ENCODE results near the gene ST6GAL1.

- TF ChIP-seq GATA2 (IDR thresholded peaks at IDR 0.05; ENCODE audit: low read depth, low read length) (no peak), GATA3 (IDR thresholded peaks at IDR 0.05; ENCODE audit: low read depth, low read length) (no peak)
These were observed 149.0 kb downstream of the ST6GAL1 start for GRCh38 chr3:187079090-187080022.
